SK-N-MC (cell line): ENCODE results near the gene DNAJC16.

Source experiments
- DNase-seq: peaks from one replicate; pipeline ENCODE4 v3.0.0-alpha.2; 2011; ENCODE audit warnings: low read depth, low spot score
- H3K27ac ChIP-seq: fragments of 200-600 bp; sonication (generic); 2 replicates; pipeline ENCODE4 v1.5.1; 2016; ENCODE audit warnings: mixed run types
- H3K36me3 ChIP-seq: fragments of 200-600 bp; sonication (generic); 2 replicates; pipeline ENCODE4 v1.6.1; 2017; ENCODE audit warnings: antibody characterized with exemption, low read length, mixed read lengths; ENCODE audit not compliant: insufficient read depth
- H3K4me3 ChIP-seq: fragments of 200-600 bp; sonication (generic); 2 replicates; pipeline ENCODE4 v1.5.1; 2016
- H3K9ac ChIP-seq: fragments of 200-600 bp; sonication (generic); 2 replicates; pipeline ENCODE4 v1.8.0; 2017; ENCODE audit warnings: mixed run types, mixed read lengths; ENCODE audit not compliant: insufficient read length
- H3K9me3 ChIP-seq: fragments of 200-600 bp; sonication (generic); 2 replicates; pipeline ENCODE4 v1.6.1; 2017; ENCODE audit warnings: low read depth, mild to moderate bottlenecking, antibody characterized with exemption, low read length, moderate library complexity, mixed read lengths
- EZH2 ChIP-seq: fragments of 200-600 bp; sonication (generic); IDR thresholded peaks from one replicate; pipeline ENCODE4 v1.6.1; 2017; ENCODE audit warnings: antibody characterized with exemption
- FOXP2 ChIP-seq: optimal IDR thresholded peaks from 2 replicates; pipeline ENCODE3; 2011; ENCODE audit warnings: mild to moderate bottlenecking, moderate library complexity; ENCODE audit not compliant: insufficient read depth; ENCODE audit errors: extremely low read length, control extremely low read depth
- POLR2AphosphoS5 ChIP-seq: IDR thresholded peaks from 2 replicates; pipeline ENCODE4 v1.6.1; 2012; ENCODE audit warnings: mild to moderate bottlenecking, low read depth, low read length, borderline replicate concordance

The DNAJC16 gene

GRCh38 chr1:15625056-15625917, 98.6 kb downstream of the DNAJC16 start:
- Histone ChIP-seq H3K36me3 (peaks cover 47% of the 10 kb centered on the region), H3K9ac (no peak overlapping the region), H3K27ac (no peak overlapping the region), H3K4me3 (no peak overlapping the region), H3K9me3 (no peaks in the 10 kb centered on the region)
- no peak for DNase-seq
- no peak for TF ChIP-seq EZH2
- TF ChIP-seq POLR2AphosphoS5 = no peak
- TF ChIP-seq FOXP2 = no peak
